Transverse colon (tissue), 3 donors: ENCODE measurements around the gene SSPN.

Source experiments
- CTCF ChIP-seq, 5 experiments: fragments of 200-600 bp in 3 of 5; fragments of 450-650 bp in 2 of 5; sonication (generic) in 3 of 5; IDR thresholded peaks; 1 replicate in 2 of 5; 2 replicates in 3 of 5; pipeline ENCODE4 v1.5.1; 2016 to 2017; ENCODE audit warnings: antibody characterized with exemption in 5 of 5, inconsistent platforms in 3 of 5, mild to moderate bottlenecking in 2 of 5, moderate library complexity in 1 of 5
- POLR2A ChIP-seq: fragments of 450-650 bp; IDR thresholded peaks from one replicate; pipeline ENCODE4 v1.6.1; 2016; ENCODE audit warnings: antibody characterized with exemption, mild to moderate bottlenecking, moderate library complexity

- no peak for TF ChIP-seq CTCF (IDR thresholded peaks at IDR 0.05)
- TF ChIP-seq POLR2A = no peak
These were observed 44.5 kb upstream of the SSPN start for GRCh38 chr12:26150736-26151450.
